HPDE6-E6E7 (cell line): ENCODE results near the gene HNRNPLL.
"Not testable (repeated sequence)": the region's sequence is repeated elsewhere in the genome, so short reads cannot be mapped to it uniquely, and the experiment has no call there.

ENCODE experiments used
- DNase-seq: peaks from one replicate; pipeline ENCODE4 v3.0.0; 2011; ENCODE audit warnings: missing footprints; ENCODE audit errors: extremely low spot score

Gene HNRNPLL

GRCh38 chr2:38602732-38603401, at the start of gene HNRNPLL:
Gene HNRNPLL, minus strand, starts transcription at chr2:38602928. Its CDS starts 302 bp downstream, at chr2:38602626.
- peak; percentile 89 for DNase-seq

- no peak for DNase-seq
These were observed 48.0 kb upstream of the HNRNPLL start for GRCh38 chr2:38650717-38651116.

DNA sequence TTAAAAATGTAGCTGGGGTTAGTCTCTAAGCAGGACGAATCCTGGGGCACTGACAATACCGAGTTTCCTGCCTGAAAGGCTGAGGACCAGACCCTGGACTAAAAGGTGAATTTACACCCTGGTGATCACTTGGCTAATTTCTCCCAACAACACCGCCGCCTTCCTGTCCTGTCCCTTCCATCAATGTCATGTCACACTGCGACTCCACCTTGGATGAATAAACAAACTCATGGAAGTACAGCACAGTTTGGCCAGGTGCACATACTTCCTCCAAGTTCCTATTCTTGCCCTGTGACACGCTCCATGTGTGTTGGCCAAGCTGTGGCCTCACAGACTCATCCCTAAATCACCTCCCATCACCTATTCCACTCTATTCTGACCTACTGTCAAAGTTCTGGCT, 47.3 kb upstream of the HNRNPLL start:
- no peak for DNase-seq

DNA sequence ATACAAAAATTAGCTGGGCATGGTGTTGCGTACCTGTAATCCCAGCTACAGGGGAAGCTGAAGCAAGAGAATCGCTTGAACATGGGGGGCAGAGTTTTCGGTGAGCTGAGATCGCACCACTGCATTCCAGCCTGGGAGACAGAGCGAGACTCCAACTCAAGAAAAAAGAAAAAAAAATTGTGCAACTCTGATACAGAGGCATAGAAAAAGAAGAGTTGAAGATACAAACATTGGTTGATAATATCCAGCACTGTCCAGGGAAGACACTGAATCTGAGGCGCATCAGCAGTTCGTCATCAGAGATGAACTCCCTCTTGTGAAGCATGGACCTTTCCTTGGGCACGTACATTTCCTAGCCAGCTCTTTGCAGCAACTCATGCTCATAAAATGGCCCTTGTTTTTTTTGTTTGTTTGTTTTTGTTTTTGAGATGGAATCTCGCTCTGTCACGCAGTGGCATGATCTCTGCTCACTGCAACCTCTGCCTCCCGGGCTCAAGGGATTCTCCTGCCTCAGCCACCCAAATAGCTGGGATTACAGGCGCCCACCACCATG, 46.5 kb upstream of the HNRNPLL start:
- DNase-seq: no peak

- no peak for DNase-seq
These were observed 45.5 kb upstream of the HNRNPLL start for GRCh38 chr2:38648107-38648761.

- DNase-seq: not testable (repeated sequence)
These were observed 41.2 kb upstream of the HNRNPLL start for GRCh38 chr2:38643683-38644511.

DNA sequence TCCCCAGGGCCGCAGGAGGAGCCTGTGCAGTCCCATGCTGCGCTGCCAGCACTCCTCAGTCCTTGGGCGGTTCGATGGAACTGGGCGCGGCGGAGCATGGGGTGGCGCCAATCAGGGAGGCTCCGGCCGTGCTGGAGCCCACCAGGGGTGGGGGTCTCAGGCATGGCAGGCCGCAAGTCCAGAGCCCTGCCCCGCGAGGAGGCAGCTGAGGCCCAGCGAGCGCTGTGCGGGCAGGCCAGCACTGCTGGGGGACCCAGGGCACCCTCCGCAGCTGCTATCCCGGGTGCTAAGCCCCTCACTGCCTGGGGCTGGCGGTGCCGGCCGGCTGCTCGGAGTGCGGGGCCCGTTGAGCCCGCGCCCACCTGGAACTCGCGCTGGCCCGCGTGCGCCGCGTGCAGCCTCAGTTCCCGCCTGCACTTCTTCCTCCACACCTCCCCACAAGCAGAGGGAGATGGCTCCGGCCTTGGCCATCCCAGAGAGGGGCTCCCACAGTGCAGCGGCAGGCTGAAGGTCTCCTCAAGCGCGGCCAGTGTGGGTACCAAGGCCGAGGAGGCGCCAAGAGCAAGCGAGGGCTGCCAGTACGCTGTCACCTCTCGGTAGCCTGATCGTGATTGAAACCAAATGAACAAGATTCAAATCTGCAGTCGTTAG, 40.4 kb upstream of the HNRNPLL start:
- no peak for DNase-seq

GRCh38 chr2:38642373-38643017, 39.8 kb upstream of the HNRNPLL start:
- not testable (repeated sequence) for DNase-seq

- DNase-seq: no peak
These were observed 33.3 kb upstream of the HNRNPLL start for GRCh38 chr2:38636069-38636468.

- no peak for DNase-seq
These were observed 32.4 kb upstream of the HNRNPLL start for GRCh38 chr2:38635139-38635538.

DNA sequence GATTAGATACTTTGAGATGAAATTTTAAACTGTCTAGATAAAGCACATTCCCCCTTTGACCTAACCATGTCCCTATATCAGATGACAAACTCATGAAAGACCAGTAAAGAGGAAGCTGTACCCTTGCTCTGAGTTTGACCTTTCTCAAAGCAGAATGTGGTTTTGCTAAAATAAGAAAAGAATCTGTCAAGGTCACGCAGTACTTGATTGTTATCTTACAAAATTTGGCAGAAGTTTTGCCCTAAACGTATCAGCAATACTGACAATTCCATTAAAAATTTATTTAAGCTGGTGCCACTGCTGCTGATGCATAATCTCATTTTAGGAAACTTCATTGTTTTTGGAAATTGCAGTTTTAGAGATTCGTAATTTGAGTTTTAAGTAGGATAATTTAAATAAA, 32.0 kb upstream of the HNRNPLL start:
- no peak for DNase-seq

- DNase-seq: no peak
These were observed 31.2 kb upstream of the HNRNPLL start for GRCh38 chr2:38633895-38634294.

DNA sequence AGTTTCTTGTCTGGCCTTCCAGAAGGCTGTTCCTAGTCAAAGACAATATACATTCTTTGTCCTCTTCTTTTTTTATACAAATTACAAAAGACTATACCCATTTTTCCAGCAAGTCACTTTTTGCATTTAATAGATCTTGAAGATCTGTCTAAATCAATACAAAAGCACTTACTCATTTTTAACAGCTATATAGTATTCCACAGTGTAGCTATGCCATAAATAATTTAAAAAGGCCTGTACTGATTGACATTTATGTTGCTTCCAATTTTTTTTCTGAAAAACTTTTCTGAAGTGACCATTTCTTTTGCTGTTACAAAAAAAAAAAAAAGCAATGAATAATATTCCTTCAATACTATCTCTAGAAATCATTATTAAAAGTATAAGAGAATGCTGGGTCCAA, 30.3 kb upstream of the HNRNPLL start:
- no peak for DNase-seq

- DNase-seq: no peak
These were observed 29.2 kb upstream of the HNRNPLL start for GRCh38 chr2:38631976-38632375.

DNA sequence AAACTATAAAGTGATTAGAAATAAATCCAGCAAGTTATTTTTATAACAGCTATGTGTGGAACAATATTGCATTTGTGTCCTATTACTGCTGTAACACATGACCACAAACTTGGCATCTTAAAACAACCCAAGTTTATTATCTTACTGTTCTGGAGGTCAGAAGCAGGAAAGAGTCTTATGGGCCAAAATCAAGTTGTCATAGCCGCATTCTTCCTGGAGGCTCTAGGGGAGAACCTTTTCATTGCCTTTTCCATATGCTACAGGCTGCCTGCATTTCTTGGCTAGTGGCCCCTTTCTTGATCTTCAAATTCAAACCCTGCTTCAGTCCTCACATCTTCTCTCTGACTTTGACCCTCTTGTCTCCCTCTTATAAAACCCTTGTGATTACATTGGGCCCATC, 27.0 kb upstream of the HNRNPLL start:
- DNase-seq: no peak

DNA sequence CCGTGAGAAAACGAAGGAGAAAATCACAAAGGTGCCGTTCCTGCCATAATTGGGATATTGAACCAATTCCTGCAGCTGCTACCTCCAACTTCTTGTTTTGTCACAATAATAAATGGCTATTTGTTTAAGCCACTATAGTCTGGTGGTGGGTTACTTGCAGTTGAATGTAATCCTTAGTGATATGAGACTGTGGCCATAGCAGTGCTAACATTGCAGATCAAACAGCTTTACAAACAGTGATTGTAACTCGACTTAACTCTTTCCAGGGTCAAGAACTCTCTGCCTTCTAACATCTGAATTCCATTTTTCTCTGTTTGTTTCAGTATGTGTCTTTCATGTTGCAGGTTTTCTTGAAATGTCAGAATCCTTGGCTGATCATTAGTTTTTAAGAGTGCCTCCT, 24.7 kb upstream of the HNRNPLL start:
- DNase-seq: no peak

DNA sequence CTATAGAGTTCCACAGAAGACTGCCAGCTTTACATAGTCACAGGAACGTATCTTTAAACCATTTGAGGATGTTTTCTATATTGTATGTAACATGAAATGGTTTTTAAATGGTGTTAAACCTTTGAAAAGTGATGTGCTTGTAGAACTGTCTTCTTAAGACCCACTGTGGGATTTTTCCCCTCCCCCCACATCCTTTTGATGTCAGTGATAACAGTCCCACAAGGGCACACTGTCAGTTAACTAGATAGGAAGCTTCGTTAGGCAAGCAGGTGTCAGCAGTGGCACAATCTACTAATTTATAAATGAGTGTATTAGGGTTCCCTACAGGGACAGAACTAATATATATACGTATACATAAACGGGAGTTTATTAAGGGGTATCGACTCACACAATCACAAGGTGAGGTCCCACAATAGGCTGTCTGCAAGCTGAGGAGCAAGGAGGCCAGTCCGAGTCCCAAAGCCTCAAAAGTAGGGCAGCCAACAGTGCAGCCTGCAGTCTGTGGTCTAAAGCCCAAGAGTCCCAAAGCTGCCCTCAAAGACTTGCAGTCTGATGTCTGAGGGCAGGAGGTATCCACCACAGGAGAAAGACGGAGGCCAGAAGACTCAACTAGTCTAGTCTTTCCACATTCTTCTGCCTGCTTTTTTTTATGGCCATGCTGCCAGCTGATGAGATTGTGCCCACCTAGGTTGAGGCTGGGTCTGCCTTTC, 23.8 kb upstream of the HNRNPLL start:
- DNase-seq: no peak

DNA sequence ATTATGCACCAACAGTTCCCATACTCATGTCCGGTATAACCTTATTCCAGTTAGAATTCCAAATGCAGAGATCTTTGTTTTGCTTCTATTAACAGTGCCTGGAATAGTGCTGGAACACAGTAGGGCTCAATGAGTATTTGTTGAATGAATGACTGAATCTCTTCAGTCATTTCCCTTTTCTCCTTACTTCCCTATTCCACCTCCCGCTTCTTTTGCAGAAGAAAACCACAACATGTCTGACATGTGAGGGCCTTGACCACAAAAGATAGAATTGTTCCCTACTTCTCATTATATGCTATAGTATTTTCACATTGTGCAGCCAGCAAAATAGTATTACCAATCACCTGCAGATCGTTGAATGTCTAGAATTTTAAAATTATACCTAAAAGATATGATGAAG, 19.5 kb upstream of the HNRNPLL start:
- no peak for DNase-seq

DNA sequence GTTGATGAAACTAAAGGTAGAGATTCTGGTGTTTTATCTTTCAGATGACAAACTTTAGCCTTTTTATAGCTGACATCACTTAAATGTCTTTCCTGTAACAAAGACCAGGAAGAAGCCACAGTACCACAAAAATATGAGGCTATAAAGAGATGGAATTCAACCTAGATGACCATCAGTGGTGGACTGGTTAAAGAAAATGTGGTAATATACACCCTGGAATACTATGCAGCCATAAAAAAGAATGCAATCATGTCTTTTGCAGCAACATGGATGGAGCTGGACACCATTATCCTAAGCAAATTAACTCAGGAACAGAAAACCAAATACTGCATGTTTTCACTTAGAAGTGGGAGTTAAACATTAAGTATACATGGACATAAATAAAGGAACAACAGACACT, 18.3 kb upstream of the HNRNPLL start:
- no peak for DNase-seq

DNA sequence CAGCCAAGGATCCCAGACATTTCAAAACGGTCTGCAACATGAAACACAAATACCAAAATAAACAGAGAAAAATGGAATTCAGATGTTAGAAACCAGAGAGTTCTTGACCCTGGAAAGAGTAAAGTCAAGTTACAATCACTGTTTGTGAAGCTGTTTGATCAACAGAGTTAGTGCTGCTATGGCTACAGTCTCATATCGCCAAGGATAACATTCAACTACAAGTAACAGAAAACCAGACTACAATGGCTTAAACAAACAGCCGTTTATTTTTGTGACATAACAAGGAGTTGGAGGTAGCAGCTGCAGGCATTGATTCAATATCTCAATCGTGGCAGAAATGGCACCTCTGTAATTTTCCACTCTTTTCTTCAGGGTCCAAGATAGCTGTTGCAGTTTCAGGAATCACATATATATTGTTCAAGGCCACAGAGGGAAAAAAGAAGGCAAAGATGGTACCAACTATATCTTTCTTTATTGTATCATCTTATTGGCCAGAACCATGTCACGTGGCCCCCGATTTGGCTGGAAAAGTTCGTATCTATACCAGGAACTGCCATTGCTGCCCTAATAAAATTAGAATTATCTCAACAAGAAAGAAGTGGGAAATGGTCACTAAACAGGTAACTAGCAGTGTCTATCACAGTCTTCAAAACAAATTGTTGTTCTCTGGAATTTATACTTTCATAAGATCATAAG, 17.7 kb upstream of the HNRNPLL start:
- no peak for DNase-seq
